Upper lobe of left lung (tissue), 6 donors: Measurements from ENCODE around the gene IL1RN. TPM values are rescaled to one million over a fixed set of nuclear protein-coding genes. Genes with fewer than 3 reads are reported as not detected.

Source experiments
- ATAC-seq, 2 donors: fragments of 200-7000 bp; cut with Tn5 transposase; one replicate each; pipeline ENCODE4 v1.9.1; 2022; ENCODE audit warnings: mild to moderate bottlenecking in 2 of 2, moderate library complexity in 2 of 2; ENCODE audit not compliant: low FRiP score in 2 of 2
- DNase-seq, 2 donors: peaks; one replicate each; pipeline ENCODE4 v3.0.0-alpha.2; 2019 to 2020
- H3K27ac ChIP-seq, 4 donors: fragments of 200-600 bp; sonication (generic); one replicate each; pipeline ENCODE4 v1.5.1; 2016 to 2019
- H3K27me3 ChIP-seq, 4 donors: fragments of 200-600 bp; sonication (generic); one replicate each; pipeline ENCODE4 v1.5.1; 2017 to 2019
- H3K36me3 ChIP-seq, 4 donors: fragments of 200-600 bp; sonication (generic); one replicate each; pipeline ENCODE4 v1.5.1; 2016 to 2019
- H3K4me1 ChIP-seq, 4 donors: fragments of 200-600 bp; sonication (generic); one replicate each; pipeline ENCODE4 v1.5.1; 2018 to 2019
- H3K4me3 ChIP-seq, 4 donors: fragments of 200-600 bp; sonication (generic); one replicate each; pipeline ENCODE4 v1.5.1; 2017 to 2019; ENCODE audit warnings: mild to moderate bottlenecking in 2 of 4, moderate library complexity in 1 of 4
- H3K9me3 ChIP-seq, 4 donors: fragments of 200-600 bp; sonication (generic); one replicate each; pipeline ENCODE4 v1.5.1; 2018 to 2019
- EP300 ChIP-seq, 4 donors: sonication (generic); formaldehyde crosslinking; IDR thresholded peaks; one replicate each; pipeline ENCODE4 v1.5.1; 2017; ENCODE audit warnings: antibody characterized with exemption in 4 of 4, control low read depth in 2 of 4
- POLR2A ChIP-seq, 4 donors: fragments of 450-650 bp; IDR thresholded peaks; one replicate each; pipeline ENCODE4 v1.5.1; 2016 to 2017; ENCODE audit warnings: antibody characterized with exemption in 4 of 4, mild to moderate bottlenecking in 2 of 4
- POLR2AphosphoS5 ChIP-seq, 2 donors: sonication (generic); formaldehyde crosslinking; IDR thresholded peaks; one replicate each; pipeline ENCODE4 v1.5.1; 2017; ENCODE audit warnings: antibody characterized with exemption in 2 of 2
- WGBS, 2 donors: methylation state at CpG; one replicate each; pipeline ENCODE4 v1.1.5; 2017 to 2018; 5-methylcytosine and 5-hydroxymethylcytosine counted together
- total RNA-seq, 6 donors: library from RNA; depleted of rRNA in 4 of 6; stranded (reverse); fragments of >200 nt in 4 of 6; gene quantifications; one replicate each; pipeline versions ENCODE4 v1.1.0 to v1.2.1, GENCODE V29; 2016 to 2021
- TF ChIP-seq, protein P1 (sequence below), 6 experiments: fragments of 450-650 bp in 4 of 6; fragments of 200-600 bp in 2 of 6; sonication (generic) in 2 of 6; IDR thresholded peaks; one replicate each; pipeline ENCODE4 v1.5.1; 2016 to 2019; ENCODE audit warnings: antibody characterized with exemption in 6 of 6
- donor health status: DM: no; HTN: no; CAD: no; lungs with moderate emphysema.
- donor health status: DM: no; HTN: yes; CAD: no; lungs with severe emphysema.

IL1RN gene
- total RNA-seq, 6 donors from 2014 or later = 2.0 to 40.6 (median 7.9) TPM

DNA sequence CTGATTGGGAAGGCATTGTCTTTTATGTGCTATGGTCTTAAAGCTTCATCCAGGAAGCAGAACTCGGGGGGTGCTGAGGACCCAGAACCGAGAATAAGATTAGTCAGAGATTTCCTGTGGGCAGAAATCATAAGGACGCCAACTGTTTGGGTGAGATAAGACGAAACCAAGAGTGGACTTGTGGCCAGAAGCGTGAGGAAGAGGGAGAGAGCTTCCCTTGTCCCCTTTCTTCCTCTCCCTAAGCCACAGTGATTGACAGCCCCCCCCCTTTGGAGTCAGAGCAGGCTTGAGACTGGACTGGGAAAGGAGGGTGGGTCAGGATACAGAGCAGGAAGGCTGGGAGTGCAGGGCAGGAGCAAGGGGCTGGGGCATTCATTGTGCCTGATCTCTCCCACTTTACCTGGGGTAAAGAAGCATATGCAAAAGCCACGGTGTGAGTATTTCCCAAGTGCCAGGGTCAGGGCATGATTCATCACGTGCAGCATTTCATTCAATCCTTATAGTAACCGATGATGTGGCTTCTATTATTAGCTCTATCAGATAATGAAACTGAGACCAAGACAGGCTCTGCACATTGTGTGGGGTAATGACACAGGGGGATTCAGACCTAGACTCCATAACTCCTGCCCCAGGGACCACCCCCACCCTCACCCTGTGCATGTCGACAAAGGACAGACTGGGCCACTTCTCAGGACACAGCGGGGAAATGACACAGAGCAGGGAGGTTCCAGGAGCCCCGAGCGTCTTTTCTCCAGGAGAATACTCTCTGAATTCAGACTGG, 3.0 kb upstream of the IL1RN start:
- TF ChIP-seq, protein P1, sequence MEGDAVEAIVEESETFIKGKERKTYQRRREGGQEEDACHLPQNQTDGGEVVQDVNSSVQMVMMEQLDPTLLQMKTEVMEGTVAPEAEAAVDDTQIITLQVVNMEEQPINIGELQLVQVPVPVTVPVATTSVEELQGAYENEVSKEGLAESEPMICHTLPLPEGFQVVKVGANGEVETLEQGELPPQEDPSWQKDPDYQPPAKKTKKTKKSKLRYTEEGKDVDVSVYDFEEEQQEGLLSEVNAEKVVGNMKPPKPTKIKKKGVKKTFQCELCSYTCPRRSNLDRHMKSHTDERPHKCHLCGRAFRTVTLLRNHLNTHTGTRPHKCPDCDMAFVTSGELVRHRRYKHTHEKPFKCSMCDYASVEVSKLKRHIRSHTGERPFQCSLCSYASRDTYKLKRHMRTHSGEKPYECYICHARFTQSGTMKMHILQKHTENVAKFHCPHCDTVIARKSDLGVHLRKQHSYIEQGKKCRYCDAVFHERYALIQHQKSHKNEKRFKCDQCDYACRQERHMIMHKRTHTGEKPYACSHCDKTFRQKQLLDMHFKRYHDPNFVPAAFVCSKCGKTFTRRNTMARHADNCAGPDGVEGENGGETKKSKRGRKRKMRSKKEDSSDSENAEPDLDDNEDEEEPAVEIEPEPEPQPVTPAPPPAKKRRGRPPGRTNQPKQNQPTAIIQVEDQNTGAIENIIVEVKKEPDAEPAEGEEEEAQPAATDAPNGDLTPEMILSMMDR (IDR thresholded peaks at IDR 0.05) = no peak
- TF ChIP-seq EP300 (IDR thresholded peaks at IDR 0.05) (no peak), POLR2A (IDR thresholded peaks at IDR 0.05) (no peak), POLR2AphosphoS5 (IDR thresholded peaks at IDR 0.05) (no peak)
- no peak for DNase-seq
- WGBS, 2 donors = 40 to 53% methylated on average over 8 to 12 of the region's 12 CpGs
- H3K36me3 ChIP-seq = no peaks in the 10 kb centered on the region
- no peaks in the 10 kb centered on the region for H3K27me3 ChIP-seq
- no peaks in the 10 kb centered on the region for H3K9me3 ChIP-seq
- H3K4me3 ChIP-seq = no peak overlapping the region
- ATAC-seq = peak in 1 of 2 donors; percentile 25
- peak overlapping the region; percentile 32 to 65 (median 38) for H3K27ac ChIP-seq
- H3K4me1 ChIP-seq = peaks cover 4 to 11% (median 5%) of the 10 kb centered on the region in 4 donors

DNA sequence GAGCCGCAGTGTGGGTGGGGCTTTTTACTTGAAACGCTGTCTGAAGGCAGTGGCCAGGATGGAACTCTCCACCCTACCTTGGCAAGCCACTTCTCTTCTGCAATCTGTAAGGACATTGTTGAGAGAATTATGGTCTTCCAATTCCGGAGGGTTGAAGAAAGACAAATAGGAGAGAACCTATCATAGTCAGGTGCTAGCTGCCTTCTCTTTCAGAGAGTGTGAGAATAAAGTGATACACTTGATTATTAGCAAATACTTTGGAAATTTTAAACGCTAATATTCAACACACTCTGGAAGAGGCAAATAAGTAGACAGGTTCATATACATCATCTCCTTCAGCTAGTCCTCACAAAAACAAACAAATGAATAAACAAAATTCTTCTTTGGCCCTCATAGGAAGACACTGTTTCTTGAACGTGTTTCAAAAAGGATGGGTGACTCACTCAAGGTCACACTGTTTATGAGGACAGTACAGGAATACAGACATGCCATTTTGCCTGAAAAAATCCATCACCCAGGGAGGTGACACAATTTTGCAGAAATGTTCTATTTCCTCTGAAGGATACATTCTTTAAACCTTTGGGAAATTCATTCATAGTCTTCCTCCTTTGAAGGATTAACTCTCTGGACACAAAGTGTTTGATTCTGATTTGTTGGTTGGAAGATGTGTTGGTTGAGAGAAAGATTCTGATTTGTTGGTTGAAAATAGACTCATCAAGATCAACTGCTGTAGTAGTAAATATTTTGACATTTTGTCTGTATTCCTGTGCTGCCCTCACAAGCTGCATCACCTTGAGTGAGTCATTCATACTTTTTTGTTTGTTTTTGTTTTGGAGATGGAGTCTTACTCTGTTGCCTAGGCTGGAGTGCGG, 2.2 kb upstream of the IL1RN start:
- DNase-seq (no peak), ATAC-seq (no peak)
- no peaks in the 10 kb centered on the region for H3K36me3 ChIP-seq
- WGBS, 2 donors = 45 to 57% methylated on average over 6 of the region's 6 CpGs
- peak overlapping the region in 1 of 4 donors; percentile 65 for H3K27ac ChIP-seq
- H3K27me3 ChIP-seq = no peaks in the 10 kb centered on the region
- peaks cover 4 to 11% (median 5%) of the 10 kb centered on the region in 4 donors for H3K4me1 ChIP-seq
- H3K9me3 ChIP-seq = no peaks in the 10 kb centered on the region
- no peak overlapping the region for H3K4me3 ChIP-seq
- TF ChIP-seq POLR2A (IDR thresholded peaks at IDR 0.05) = no peak
- TF ChIP-seq, protein P1 (IDR thresholded peaks at IDR 0.05) = no peak

DNA sequence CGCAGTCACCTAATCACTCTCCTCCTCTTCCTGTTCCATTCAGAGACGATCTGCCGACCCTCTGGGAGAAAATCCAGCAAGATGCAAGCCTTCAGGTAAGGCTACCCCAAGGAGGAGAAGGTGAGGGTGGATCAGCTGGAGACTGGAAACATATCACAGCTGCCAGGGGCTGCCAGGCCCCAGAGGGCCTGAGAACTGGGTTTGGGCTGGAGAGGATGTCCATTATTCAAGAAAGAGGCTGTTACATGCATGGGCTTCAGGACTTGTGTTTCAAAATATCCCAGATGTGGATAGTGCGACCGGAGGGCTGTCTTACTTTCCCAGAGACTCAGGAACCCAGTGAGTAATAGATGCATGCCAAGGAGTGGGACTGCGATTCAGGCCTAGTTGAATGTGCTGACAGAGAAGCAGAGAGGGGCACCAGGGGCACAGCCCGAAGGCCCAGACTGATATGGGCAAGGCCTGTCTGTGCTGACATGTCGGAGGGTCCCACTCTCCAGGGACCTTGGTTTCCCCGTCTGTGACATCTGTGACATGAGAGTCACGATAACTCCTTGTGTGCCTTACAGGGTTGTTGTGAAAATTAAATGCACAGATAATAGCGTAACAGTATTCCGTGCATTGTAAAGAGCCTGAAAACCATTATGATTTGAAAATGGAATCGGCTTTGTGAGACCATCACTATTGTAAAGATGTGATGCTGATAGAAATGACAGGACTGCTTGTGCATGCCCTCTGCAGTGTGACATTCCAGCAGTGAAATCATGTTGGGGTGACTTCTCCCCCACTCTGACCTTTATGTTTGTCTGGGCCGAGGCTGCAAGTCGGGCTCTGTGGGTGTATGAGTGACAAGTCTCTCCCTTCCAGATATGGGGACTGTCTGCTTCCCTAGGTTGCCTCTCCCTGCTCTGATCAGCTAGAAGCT, 510 bp downstream of the IL1RN start:
- TF ChIP-seq POLR2A (IDR thresholded peaks at IDR 0.05) = no peak
- TF ChIP-seq, protein P1 (IDR thresholded peaks at IDR 0.05) = no peak
- no peak for TF ChIP-seq EP300 (IDR thresholded peaks at IDR 0.05)
- no peak for TF ChIP-seq POLR2AphosphoS5 (IDR thresholded peaks at IDR 0.05)
- DNase-seq (no peak), ATAC-seq (no peak)
- Histone ChIP-seq H3K27ac (peak overlapping the region; percentile 52 to 82 (median 68)), H3K27me3 (no peaks in the 10 kb centered on the region), H3K9me3 (no peaks in the 10 kb centered on the region), H3K4me3 (peak overlapping the region in 3 of 4 donors; percentile 7 to 40 (median 15)), H3K36me3 (peaks cover 0 to 3% (median 0%) of the 10 kb centered on the region in 4 donors), H3K4me1 (peaks cover 4 to 11% (median 5%) of the 10 kb centered on the region in 4 donors)
- 76 to 80% methylated on average over 13 to 15 of the region's 15 CpGs for WGBS, 2 donors

DNA sequence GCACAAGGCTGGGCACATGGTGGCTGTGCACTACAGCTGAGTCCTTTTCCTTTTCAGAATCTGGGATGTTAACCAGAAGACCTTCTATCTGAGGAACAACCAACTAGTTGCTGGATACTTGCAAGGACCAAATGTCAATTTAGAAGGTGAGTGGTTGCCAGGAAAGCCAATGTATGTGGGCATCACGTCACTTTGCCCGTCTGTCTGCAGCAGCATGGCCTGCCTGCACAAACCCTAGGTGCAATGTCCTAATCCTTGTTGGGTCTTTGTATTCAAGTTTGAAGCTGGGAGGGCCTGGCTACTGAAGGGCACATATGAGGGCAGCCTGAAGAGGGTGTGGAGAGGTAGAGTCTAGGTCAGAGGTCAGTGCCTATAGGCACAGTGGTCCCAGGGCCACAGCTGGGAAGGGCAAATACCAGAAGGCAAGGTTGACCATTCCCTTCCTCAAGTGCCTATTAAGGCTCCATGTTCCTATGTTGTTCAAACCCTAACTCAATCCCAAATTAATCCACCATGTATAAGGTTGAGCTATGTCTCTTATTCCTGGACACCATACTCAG, 2.2 kb downstream of the IL1RN start:
- ATAC-seq (no peak), DNase-seq (no peak)
- H3K4me3 ChIP-seq = peak overlapping the region in 1 of 4 donors; percentile 40
- peaks cover 0 to 6% (median 4%) of the 10 kb centered on the region in 4 donors for H3K4me1 ChIP-seq
- TF ChIP-seq, protein P1 (IDR thresholded peaks at IDR 0.05) = no peak
- TF ChIP-seq EP300 (IDR thresholded peaks at IDR 0.05) (no peak), POLR2AphosphoS5 (IDR thresholded peaks at IDR 0.05) (no peak), POLR2A (IDR thresholded peaks at IDR 0.05) (no peak)
- H3K9me3 ChIP-seq = no peaks in the 10 kb centered on the region
- peaks cover 0 to 3% (median 0%) of the 10 kb centered on the region in 4 donors for H3K36me3 ChIP-seq
- no peak overlapping the region for H3K27ac ChIP-seq
- whole genome bisulfite sequencing, 2 donors = 100% methylated on average over 1 to 2 of the region's 2 CpGs
- no peaks in the 10 kb centered on the region for H3K27me3 ChIP-seq
